DND-41 (cell line): ENCODE measurements around the gene PLA2G2F.

Experiments
- ATAC-seq: fragments of 200-7000 bp; cut with Tn5 transposase; 3 replicates; pipeline ENCODE4 v1.9.1; 2021; ENCODE audit warnings: low read depth; ENCODE audit not compliant: insufficient read depth
- DNase-seq: peaks from one replicate; pipeline ENCODE4 v3.0.0-alpha.2; 2020
- H2AFZ ChIP-seq: 2 replicates; pipeline ENCODE4 v1.6.0; 2012; ENCODE audit warnings: low read depth, low read length
- H3K27ac ChIP-seq: 2 replicates; pipeline ENCODE4 v1.5.1; 2012; ENCODE audit warnings: low read length, inconsistent platforms
- H3K27me3 ChIP-seq: fragments of 200-600 bp; sonication (generic); 2 replicates; pipeline ENCODE4 v1.6.0; 2012; ENCODE audit warnings: low read length, mild to moderate bottlenecking, inconsistent platforms; ENCODE audit not compliant: insufficient read depth, poor library complexity
- H3K36me3 ChIP-seq: 2 replicates; pipeline ENCODE4 v1.5.1; 2012; ENCODE audit warnings: low read length, inconsistent platforms; ENCODE audit not compliant: insufficient read depth
- H3K4me1 ChIP-seq: 2 replicates; pipeline ENCODE4 v1.5.1; 2012; ENCODE audit warnings: mild to moderate bottlenecking, low read length; ENCODE audit not compliant: insufficient read depth
- H3K4me2 ChIP-seq: 2 replicates; pipeline ENCODE4 v1.6.0; 2012; ENCODE audit warnings: mild to moderate bottlenecking, moderate library complexity, low read length, inconsistent platforms; ENCODE audit not compliant: insufficient read depth
- H3K4me3 ChIP-seq, 2 experiments: fragments of 200-600 bp in 1 of 2; shearing (Covaris generic) in 1 of 2; 2 replicates each; pipeline ENCODE4 v1.5.1; 2012 to 2016; ENCODE audit warnings: inconsistent platforms in 2 of 2, low read length in 2 of 2, mild to moderate bottlenecking in 2 of 2, low read depth in 1 of 2, moderate library complexity in 1 of 2
- H3K79me2 ChIP-seq: 2 replicates; pipeline ENCODE4 v1.6.0; 2012; ENCODE audit warnings: low read length, inconsistent platforms; ENCODE audit not compliant: insufficient read depth
- H3K9ac ChIP-seq: 2 replicates; pipeline ENCODE4 v1.6.0; 2012; ENCODE audit warnings: low read depth, mild to moderate bottlenecking, inconsistent platforms, low read length, moderate library complexity
- H3K9me3 ChIP-seq: 2 replicates; pipeline ENCODE4 v1.5.1; 2012; ENCODE audit warnings: low read length, moderate library complexity, mild to moderate bottlenecking, inconsistent platforms; ENCODE audit not compliant: insufficient read depth, severe bottlenecking
- H4K20me1 ChIP-seq: 2 replicates; pipeline ENCODE4 v1.6.0; 2012; ENCODE audit warnings: low read length; ENCODE audit not compliant: insufficient read depth
- CTCF ChIP-seq: IDR thresholded peaks from 2 replicates; pipeline ENCODE4 v1.5.1; 2012; ENCODE audit warnings: borderline replicate concordance, low read length, moderate library complexity, mild to moderate bottlenecking; ENCODE audit not compliant: poor library complexity, severe bottlenecking; ENCODE audit errors: extremely low read depth
- EZH2 ChIP-seq: IDR thresholded peaks from 3 replicates; pipeline ENCODE4 v1.6.1; 2012; ENCODE audit warnings: borderline replicate concordance, low read depth, mild to moderate bottlenecking, moderate library complexity, low read length, inconsistent platforms; ENCODE audit not compliant: severe bottlenecking

PLA2G2F gene

GRCh38 chr1:20107351-20107750 is 31.8 kb upstream of the PLA2G2F start:
- no peaks in the 10 kb centered on the region for H3K36me3 ChIP-seq
- no peaks in the 10 kb centered on the region for H3K4me1 ChIP-seq
- ATAC-seq (no peak), DNase-seq (no peak)
- TF ChIP-seq EZH2, result no peak
- no peak for TF ChIP-seq CTCF
- H3K9ac ChIP-seq, result no peak overlapping the region
- H3K79me2 ChIP-seq, result no peaks in the 10 kb centered on the region
- peaks cover 2% of the 10 kb centered on the region for H3K27me3 ChIP-seq
- H2AFZ ChIP-seq, result no peak overlapping the region
- H3K9me3 ChIP-seq, result no peaks in the 10 kb centered on the region
- no peak overlapping the region for H3K4me3 ChIP-seq
- peaks cover 4% of the 10 kb centered on the region; the same call in 1 of the 2 replicates for H4K20me1 ChIP-seq
- H3K27ac ChIP-seq, result no peak overlapping the region
- no peak overlapping the region for H3K4me2 ChIP-seq

GRCh38 chr1:20107796-20108195 is 31.3 kb upstream of the PLA2G2F start:
- Histone ChIP-seq H3K79me2 (no peaks in the 10 kb centered on the region), H3K27ac (no peak overlapping the region), H3K9ac (no peak overlapping the region), H3K4me3 (no peak overlapping the region), H3K4me2 (no peak overlapping the region), H2AFZ (no peak overlapping the region), H3K4me1 (no peaks in the 10 kb centered on the region), H3K27me3 (peaks cover 2% of the 10 kb centered on the region), H3K9me3 (no peaks in the 10 kb centered on the region), H3K36me3 (no peaks in the 10 kb centered on the region), H4K20me1 (peaks cover 4% of the 10 kb centered on the region; the same call in 1 of the 2 replicates)
- DNase-seq (no peak), ATAC-seq (no peak)
- TF ChIP-seq CTCF (no peak), EZH2 (no peak)

GRCh38 chr1:20108366-20109123 is 30.6 kb upstream of the PLA2G2F start:
- ATAC-seq (no peak), DNase-seq (no peak)
- H3K4me1 ChIP-seq, result no peaks in the 10 kb centered on the region
- H3K4me3 ChIP-seq, result no peak overlapping the region
- TF ChIP-seq CTCF (no peak), EZH2 (no peak)
- no peak overlapping the region for H3K4me2 ChIP-seq
- no peaks in the 10 kb centered on the region for H3K9me3 ChIP-seq
- H3K36me3 ChIP-seq, result no peaks in the 10 kb centered on the region
- no peak overlapping the region for H3K27ac ChIP-seq
- no peak overlapping the region for H3K9ac ChIP-seq
- no peak overlapping the region for H2AFZ ChIP-seq
- H3K79me2 ChIP-seq, result no peaks in the 10 kb centered on the region
- H3K27me3 ChIP-seq, result peaks cover 2% of the 10 kb centered on the region
- H4K20me1 ChIP-seq, result peaks cover 4% of the 10 kb centered on the region; the same call in 1 of the 2 replicates
